T-helper 1 cell treated with Interleukin-12 subunit alpha and Interleukin-12 subunit beta and Interleukin-4 antibody, amounts not matched to agents 30 ng/mL and 1 ng/mL, for 36 hours (primary cell): ENCODE data around the gene PTK6. TPM values are rescaled to one million over a fixed set of nuclear protein-coding genes. Genes with fewer than 3 reads are reported as not detected.

Source experiments
- intact Hi-C: fragments of 100-400 bp; cut with micrococcal nuclease; formaldehyde crosslinking; loops from one replicate; pipeline ENCODE4 v1.15.1; 2024
- total RNA-seq: library from RNA; stranded (reverse); gene quantifications from 2 replicates; pipeline ENCODE4 v1.2.3, GENCODE V29; 2022

PTK6 gene
- total RNA-seq, 1 donor from 2014 or later: 1.2 TPM

DNA sequence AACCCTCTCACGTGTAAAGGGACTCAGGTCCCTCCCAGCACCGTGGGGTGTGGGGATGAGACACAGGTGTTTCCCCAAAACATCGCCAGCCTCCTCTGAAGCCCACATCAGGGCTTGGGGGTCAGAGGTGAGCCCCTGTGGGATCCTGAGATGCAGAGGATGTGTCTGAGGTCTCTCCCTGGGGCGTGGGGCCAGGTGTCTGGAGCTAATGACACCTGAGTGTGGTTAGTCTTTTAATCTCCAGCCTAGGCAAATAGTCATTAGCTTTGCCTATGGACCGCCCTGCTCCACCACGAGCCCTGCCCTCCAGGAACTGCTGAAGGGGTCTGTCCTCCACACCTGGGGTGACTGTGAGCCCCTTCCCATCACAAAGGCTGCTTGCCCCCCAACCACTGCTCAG is 8.6 kb upstream of the PTK6 start:
- intact Hi-C loops: no loop called here

DNA sequence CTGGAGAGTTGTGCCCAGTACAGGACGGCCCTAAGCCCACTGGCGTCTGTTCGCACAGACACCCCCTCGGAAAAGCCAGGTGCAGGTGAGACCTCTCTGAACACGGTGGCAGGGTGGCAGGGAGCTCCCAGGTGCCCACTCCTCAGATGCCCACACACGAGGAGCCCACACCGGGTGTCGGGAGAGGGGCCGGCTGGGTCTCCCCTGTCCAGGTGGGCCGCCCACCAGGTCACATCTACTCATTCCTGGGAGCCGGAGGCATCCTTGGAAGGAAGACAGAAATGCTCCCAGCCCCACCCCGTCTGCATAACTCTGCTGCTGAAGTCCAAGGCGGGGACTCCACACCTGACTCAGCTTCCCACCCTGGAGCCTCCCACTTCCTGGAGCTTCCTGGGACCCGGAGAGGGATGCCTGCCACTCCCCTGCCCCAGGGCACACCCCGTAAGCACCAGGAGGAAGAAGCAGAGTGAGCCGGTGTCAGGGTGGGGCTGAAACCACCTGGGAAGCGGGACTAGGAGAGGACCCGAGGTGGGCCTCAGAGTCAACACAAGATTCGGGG is 7.9 kb upstream of the PTK6 start:
- intact Hi-C loops: no loop called here

DNA sequence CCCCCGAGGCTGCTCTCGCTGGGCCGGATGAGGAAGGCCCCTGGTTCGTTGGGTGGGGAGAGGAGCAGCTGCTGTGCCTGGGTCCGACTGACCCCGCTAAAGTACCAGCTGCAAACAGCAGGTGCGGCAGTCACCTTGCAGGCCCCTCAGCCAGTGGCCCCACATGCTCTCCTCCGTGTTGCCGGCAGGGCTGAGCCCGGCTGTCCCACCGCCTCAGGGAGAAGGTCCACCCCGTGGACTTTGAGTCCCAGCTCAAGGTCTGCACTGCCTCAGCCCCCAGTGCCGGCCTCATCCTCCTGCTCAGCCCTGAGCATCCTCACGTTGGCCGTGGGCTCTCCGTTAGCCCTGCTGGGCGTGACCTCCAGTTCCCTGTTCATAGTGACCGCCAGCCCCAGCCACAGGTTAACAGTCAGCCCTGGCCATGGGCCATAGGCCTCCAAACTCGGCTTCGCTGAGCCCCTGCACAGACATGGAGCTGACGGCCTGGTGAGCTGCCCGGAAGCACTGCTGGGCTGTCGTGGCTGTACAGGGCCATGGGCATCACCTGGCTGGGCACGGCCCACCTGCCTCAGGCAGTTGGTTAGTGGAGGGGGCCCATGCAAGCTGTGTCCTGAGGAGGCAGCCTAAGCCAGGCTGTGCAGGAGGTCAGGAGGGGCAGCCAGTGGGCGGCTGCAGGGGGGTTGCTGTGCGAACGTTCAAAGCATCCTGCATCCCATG is 7.2 kb upstream of the PTK6 start:
- intact Hi-C loops: no loop called here

DNA sequence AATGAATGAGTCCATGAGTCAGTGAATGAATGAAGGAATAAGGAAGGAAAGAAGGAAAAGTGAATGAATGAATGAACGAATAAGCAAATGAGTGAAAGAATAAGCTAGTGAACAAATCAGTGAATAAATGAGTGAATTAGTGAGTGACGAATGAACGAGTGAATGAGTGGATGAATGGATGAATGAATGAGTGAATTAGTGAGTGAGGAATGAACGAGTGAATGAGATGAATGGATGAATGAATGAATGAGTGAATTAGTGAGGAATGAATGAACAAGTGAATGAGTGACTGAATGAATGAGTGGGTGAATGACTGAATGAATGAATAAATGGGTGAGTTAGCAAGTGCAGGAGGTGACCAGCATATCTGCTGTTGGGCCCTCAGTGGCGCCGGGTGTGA is 6.6 kb upstream of the PTK6 start:
- intact Hi-C loops: no loop called here

DNA sequence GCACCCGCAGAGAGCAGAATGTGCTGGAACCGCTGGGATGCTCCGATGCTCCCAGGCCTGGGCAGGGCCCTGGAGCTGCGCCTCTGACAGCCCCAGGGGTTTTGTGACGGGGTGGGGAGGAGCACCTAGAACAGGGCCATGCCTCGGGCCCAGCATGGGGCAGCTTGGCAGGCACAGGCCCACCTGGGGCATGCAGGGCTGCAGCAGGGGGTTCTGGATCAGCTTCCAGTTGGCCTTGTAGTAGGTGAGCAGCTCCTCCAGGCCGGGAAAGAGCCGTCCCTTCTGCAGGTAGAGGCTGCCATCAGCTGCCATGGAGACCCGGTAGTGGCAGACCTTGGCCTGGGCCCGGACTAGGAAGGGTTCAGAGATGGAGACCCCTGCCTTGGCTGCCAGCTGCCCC is 6.0 kb upstream of the PTK6 start:
- intact Hi-C loops: no loop called here

DNA sequence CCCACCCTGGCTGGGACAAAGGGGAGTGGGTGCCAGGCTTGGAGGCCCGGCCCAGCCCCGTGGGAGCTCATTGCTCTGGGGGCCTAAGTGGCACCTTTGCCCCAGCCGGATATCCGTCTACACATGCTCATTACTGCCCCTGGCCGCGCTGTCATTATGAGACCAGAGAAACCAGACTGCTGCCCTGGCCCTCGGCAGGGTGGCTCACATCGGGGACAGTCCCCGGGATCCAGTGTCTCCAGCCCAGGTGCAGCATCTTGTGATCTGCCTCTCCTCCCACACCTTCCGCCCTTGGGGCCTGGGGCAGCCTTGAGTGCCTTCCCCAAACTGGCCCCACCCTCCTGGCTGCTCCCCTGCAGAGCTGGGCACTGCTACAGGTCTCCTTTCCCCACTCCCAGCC is 5.5 kb upstream of the PTK6 start:
- intact Hi-C loops: no loop called here

DNA sequence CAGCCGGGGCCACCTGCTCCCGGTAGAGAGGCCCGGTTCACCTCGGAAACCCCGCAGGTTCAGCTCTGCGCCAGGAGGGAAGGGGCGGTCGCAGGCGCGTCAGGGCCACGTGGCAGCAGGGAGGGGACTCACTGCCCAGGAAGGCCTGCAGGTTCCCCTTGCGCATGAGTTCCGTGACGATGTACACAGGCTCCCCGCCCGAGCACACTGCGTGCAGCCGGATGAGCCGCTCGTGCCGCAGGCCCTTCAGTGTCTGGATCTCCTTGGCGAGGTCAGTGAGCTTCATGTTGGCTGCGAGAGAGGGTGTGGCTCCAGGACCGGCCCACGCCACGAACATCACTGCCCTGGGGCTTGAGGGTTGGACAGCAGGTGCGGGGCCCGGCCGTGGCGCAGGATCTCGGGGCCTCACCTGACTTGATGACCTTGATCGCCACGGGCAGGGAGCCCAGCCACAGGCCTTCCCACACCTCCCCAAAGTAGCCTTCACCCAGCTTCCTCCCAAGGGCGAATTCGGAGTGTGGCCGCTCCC is 4.9 kb upstream of the PTK6 start:
- intact Hi-C loops: no loop called here

DNA sequence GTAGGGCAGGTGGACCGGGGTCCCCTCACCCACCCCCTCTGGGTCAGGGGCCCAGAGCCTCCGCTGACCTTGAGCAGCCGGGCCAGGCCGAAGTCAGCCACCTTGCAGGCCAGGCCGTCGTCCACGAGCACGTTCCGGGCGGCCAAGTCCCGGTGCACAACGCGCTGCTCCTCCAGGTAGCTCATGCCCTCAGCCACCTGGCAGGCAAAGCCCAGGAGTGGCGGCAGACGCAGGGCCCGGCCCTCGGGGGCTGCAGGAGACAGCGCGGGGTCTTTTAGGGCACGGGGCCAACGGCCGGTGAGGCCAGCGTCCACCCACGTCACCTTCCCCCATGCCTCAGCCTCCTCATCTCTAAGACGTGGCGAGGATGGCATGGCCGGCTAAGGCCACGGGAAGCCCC is 4.2 kb upstream of the PTK6 start:
- intact Hi-C loops: no loop called here

DNA sequence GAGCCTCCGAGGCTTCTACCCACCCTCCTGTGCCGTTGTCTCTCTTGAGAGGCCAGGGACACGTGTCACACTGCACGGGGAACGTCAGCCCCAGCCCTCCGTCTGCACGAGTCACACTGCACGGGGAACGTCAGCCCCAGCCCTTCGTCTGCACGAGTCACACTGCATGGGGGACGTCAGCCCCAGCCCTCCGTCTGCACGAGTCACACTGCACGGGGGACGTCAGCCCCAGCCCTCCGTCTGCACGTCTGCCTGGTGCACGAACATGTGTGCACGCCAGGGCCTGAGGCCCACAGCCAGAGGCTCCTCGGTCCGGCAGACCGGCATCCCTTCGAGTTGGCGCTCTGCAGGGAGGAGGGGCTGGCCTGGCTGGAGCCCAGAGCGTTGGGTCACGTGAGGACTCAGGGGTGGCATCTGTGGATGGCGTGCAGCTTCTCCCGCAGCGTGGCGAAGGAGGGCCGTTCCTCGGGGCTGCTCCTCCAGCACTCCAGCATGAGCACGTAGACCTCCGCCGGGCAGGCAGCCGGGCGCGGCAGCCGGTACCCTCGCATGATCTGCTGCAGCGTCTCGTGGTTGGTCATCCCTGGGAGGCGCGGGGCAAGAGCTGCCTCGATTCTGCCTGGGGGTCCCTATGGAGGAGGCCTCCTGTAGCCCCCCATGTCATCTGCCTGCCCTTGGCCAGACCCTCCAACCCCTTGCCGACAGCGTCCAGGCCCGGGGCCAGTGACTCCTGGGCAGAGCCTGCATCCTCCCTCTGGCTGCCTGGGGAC is 3.4 kb upstream of the PTK6 start:
- intact Hi-C loops: no loop called here

DNA sequence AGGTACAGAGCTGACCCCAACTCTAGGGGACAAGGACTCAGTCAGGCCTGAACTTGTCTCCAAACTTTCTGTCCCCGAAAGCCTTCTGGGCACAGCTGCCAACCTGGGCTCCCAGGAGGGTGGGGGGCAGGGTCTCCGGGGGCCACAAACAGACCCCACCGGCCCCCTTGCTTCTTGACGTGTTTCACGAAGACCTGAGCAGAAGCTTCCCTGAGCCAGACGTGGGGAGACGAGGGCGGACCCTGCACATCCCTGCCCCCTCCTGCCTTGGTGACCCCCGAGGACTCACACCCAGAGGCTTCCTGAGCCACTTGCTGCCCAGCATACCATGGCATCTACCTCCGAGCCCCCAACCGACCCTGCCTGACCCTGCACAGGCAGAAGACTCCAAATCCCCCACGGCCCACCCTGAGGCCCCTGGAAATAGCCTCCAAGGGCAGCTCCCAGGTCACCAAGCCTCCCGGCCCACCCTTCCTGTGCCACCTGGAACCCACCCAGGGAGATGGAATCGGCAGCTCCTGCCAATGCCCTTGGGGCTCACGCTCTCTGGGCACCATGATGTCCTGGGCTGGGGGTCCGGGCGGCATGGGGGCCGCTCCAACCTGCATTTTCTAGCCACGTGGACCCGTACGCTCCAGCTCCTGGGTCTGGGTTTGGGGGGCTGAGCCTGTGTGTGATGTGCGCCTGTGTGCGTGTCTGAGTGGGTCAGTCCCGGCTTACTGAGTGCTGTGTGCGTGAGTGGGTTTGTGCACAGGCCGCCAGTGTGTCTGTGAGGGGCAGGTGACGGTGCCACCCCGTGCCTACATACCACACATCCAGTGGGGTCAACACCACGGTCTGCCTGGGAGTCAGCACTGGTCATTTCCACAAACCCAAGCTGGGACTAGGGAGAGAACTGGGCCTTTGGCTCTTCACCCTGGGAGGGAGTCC is 2.5 kb upstream of the PTK6 start:
- intact Hi-C loops: loop anchor here (2.0 to 5.0 kb wide), 4 partner anchors 258 to 543 kb away; partner anchors contain the start of genes LKAAEAR1 and OPRL1

DNA sequence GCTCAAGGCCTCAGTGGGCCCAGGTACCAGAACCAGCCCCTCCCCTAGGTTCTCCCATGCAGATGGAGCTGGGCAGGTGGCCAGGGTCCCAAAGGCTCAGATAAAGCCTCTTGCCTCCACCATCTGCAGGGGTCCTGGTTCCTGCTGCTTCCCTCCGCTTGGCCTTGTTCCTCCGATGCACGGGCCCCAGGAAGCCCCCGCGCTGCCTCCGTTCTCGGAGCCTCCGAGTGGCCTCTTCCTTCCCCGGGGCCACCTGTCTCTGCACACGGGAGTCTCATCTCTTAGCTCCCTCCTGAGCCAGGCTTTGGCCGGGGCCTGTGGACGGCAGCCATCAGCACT is 1.9 kb upstream of the PTK6 start:
- intact Hi-C loops: loop anchor here (2.0 to 5.0 kb wide), 4 partner anchors 258 to 543 kb away; partner anchors contain the start of genes LKAAEAR1 and OPRL1

DNA sequence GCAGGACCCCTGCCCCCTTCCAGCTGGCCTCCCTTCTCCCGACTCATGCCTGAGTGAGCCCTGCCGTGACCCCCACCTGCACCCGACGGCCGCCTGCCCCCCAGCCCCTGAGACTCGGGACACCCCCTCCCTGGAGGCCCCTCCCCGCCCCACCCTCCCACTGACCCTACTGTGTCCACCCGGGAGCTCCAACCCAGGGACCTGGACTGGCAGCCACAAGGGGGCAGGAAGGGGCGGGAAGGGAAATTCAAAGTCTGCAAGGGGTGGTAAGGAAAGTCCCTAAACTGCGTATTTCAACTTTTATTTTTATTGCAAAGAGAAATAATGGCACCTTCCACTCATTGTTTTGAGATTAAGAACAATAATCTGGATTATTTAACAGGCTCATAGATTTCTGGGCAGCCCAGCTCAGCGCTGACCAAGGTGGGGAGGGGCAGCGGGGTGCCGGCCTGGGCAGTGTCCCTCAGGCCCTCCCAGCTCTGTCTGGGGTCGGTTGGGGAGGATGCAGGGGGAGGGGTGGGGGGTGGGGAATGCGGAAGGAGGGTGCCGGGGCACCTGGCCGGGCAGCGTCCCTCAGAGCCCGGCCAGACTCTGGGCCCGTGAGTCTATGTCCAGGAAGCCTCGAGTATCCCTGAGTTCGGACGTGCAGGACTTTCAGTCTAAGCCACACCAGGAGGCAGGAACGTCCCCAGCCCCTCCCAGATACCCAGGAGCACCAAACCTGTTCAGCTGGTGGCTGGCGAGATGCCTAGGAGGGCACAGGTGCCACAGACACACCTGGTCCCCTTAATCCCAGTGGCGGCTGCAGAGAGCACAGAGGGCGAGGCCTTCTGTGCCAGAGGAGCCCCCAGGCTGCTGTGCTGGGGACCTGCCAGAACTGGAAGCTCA is 1.3 kb upstream of the PTK6 start:
- intact Hi-C loops: loop anchor here (1.0 to 5.0 kb wide), 9 partner anchors 42 to 544 kb away; partner anchors contain the start of genes LKAAEAR1 and OPRL1

DNA sequence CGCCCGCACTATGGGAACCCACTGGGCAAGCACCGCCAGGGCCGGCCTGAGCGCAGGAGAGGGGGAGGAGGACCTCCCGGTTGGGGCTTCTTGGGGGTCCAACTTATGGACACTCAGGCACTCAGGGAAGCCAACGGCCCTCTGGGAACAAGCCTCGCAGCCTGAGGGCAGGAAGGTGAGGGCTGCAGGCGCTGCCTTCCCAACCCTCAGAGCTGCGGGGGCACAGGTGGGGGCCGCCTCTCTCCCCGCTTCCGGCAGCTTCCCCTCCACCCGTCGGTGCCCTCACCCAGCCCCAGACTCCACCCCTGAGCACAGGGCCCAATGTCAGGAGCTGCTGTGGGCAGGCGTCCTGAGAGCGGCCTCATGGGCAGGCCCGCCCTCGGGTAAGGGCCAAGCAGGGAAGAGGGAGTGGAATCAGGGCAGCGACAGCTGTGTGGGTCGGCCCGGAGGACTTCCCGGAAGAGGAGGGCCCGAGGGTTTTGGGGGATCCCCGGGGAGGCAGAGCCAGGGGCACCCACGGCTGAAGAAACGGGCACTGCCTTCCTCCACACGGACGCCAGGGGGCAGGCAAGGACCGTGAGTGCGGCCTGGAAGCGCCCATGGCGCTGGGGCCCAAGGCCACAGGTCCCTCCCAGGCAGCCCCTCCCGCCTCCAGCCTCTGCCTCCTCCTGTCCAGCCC is 488 bp upstream of the PTK6 start:
- intact Hi-C loops: loop anchor here (1.0 to 5.0 kb wide), 15 partner anchors 16 to 545 kb away; partner anchors contain the start of genes LKAAEAR1, OPRL1, PPDPF and RTEL1

DNA sequence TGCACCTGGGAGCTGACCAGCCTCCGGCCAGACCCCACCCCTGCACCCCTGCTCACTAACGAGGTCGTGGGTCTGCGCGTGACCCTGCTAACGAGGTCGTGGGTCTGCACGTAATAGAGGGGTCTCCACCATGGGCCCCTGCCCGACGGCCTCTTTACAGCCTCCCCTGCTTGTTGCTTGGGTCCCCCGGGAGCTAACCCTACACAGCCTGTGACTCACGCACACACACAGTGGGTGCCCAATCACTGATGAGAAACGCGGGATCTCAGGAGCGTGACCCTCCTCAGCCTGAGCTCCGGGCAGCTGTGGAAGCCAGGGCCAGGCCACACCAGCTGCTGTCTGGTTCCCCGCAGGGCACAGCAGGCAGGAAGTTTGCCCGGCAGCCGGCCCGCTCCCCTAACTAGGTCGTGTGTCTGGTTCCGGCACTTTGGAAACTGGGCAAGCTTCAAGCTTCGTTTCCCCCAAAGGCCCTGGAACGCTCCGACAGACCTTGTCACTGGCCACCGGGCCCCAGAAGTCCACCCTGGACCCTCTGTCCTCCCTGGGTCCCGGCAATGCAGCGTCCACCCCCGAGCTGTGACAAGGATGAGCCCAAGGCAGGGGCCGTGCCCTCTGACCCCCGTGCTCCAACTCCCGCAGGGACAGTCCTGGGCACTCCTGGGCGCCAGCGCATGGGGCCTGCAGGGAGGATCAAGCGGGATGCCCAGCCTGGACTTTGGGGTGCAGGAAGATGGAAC is 767 bp downstream of the PTK6 start:
- intact Hi-C loops: loop anchor here (2.0 to 5.0 kb wide), 4 partner anchors 44 to 546 kb away; partner anchors contain the start of genes LKAAEAR1 and OPRL1

DNA sequence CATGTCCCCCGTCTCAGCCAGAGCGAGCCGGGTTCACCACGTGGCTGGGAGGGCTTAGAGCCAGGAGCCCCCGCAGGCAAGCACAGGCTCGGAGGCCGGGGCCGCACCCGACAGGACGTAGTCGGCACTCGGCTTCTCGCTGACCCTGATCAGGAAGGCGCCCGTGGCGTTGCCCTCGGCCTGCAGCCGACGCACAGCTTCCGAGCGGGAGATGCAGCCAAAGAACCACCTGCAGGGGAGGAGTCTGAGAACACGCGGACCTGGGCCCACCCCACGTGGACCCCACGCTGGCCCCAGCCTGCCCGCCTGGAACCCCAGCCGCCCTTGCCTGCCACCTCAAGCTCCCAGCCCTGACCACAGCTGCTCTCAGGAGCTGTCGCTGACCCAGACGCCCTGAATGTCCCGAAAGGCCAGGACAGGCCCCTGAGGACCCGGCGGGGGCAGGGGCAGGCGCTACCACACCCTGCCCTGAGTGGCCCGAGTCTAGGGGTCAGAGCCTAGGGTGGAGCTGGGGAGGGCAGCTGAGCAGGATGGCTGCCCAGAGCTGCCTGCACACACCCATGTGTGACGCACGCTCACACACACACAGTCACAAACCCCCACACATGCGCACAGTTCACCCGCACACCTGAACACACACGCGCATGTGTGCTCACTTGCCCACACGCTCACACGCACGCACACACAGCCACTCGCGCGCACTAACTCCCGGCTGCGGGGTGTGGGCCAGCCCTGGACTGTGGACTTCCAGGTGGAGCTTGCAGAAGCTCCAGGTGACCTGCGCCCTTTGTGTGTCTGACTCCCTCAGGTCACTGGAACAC is 2.1 kb downstream of the PTK6 start:
- intact Hi-C loops: loop anchor here (5.0 kb wide), 3 partner anchors 262 to 547 kb away; partner anchors contain the start of genes LKAAEAR1 and OPRL1

DNA sequence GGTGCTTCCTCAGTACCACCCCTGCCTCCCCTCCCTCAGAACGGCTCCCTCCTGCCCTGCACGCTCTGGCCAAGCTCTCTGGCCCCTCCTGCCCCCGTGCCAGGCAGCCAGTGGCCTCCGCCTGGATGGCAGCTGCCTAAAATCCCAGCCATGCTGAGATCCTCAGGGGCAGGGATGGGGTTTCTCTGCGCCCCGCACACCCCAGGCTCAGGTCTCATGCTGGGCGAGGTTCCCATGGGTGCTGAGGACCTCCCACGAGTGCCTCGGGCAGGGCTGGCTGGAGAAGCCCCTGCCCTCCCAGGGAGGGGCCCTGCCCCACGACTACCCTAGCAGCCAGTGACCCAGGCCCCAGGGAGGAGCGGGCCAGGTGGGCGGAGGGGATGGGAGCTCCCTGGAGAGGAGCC is 2.7 kb downstream of the PTK6 start:
- intact Hi-C loops: no loop called here

DNA sequence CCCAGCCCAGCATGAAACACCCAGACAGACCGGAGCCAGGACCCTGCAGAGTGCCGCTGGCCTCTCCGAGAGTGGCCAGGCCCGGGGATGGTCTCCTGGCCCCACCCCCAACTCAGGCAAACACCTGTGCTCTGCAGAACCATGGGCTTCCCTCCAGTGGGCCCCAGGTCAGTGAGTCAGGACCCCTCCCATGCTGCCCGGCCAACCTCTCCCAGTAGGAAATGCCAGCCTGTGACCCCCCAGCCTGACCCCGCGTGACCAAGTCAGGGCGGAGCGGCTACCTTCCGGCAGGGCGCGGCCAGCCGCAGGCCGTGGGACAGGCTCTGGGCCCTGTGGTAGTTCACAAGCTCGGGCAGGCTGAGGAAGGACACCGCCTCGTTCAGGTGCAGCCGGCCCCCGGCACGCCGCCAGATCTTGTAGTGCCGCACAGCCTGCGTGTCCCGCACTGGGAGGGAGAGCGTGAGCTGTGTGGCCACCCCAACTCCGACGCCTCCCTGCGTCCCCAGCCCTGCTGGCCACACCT is 3.2 kb downstream of the PTK6 start:
- intact Hi-C loops: no loop called here
